HG03064 (cell line): ENCODE measurements around the gene DAB2.
"Not testable (repeated sequence)": the region's sequence is repeated elsewhere in the genome, so short reads cannot be mapped to it uniquely, and the experiment has no call there.

ENCODE experiments used
- ATAC-seq: cut with Tn5 transposase; IDR thresholded peaks from one replicate; pipeline ENCODE4 v1.9.1; 2021; ENCODE audit warnings: low read depth; ENCODE audit not compliant: unreplicated experiment

The DAB2 gene

DNA sequence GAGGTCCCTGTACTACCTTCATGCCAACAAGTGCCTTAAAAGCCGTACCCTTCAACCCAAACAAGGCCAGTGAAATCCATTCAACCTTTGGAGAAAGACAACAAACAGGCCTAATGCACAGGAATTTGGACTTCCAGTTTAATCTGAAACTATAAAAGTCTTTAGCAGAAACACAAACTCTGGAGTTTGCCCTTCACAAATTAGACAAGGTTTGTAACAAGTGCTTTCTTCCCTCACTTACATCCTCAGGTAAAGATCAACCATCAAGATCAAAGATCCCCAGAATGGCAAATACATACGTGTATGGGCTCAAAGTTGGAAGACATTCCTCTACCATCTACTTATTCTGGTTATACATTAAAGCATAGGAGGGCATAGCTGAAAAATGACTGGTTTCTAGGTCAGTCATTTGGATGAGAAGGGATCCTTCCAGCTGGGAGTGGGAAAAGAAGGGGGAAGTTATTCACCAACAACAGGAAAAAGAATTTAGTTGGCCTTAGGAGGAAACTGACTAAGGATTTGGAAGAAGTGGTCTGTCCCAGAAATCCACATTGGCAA lies 2.0 kb downstream of the DAB2 start:
- no peak for ATAC-seq

DNA sequence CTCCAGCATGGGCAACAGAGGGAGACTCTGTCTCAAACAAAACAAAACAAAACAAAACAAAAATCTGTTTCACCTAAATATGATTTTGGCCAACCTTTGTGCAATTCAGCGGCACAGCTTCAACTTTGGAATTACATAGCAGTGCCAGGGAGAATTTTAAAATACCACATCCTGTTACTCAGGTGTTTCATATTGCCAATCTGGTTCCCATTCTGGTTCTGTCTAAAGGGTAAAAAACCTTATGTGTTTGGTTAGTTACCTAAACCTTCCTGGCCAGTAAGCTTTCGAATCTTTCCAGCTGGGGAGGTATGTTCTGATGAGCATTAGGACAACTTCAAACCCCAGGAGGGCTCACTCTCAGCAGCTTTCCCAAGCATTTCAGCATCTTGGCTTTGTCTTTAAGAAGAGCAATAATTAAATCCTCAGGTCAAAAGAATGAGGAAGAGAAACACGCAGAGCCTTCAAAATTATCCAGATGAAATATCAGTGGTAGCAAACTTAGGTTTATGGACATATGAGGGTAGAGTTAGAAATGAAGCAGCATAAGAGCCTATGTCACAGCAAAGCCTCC lies 2.7 kb downstream of the DAB2 start:
- no peak for ATAC-seq

GRCh38 chr5:39420482-39421145 lies 4.2 kb downstream of the DAB2 start:
- ATAC-seq = no peak

DNA sequence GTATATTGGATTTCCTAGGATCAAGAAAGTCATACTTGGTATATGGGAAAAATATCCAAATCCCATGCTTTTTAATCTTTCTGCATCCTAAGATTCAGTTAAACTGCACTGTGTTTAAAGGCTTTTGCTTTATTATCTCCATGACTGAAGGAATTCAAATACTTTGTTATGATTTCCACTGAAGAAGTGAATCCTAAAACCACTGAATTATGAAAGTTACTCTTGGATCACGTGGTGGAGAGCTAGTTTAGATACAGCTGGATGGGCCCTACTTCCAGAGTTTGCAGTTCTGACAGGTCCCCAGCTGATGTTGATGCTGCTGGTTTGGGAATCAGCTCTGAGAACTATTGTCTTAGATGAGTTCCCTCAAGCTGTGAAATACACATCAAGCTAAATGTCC lies 5.0 kb downstream of the DAB2 start:
- no peak for ATAC-seq

GRCh38 chr5:39417979-39418378 lies 6.8 kb downstream of the DAB2 start:
- no peak for ATAC-seq

DNA sequence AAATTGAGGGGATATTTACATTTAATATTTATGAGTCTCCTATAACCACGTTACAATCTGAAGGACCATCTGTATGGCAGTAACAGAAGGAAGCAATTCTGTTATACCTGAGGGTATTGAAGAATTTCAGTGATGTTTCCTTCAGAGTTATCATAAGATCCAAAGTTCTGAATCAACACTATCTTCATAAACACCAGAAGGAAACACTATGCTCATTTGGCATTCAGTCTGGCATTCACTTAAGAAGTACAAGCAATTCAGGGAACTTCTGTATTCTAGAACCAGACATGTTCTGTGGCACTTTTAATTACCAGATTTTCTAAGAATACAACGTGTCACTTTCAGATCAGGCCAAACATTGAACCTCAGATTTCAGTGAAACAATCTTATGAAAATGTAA lies 9.6 kb downstream of the DAB2 start:
- no peak for ATAC-seq

DNA sequence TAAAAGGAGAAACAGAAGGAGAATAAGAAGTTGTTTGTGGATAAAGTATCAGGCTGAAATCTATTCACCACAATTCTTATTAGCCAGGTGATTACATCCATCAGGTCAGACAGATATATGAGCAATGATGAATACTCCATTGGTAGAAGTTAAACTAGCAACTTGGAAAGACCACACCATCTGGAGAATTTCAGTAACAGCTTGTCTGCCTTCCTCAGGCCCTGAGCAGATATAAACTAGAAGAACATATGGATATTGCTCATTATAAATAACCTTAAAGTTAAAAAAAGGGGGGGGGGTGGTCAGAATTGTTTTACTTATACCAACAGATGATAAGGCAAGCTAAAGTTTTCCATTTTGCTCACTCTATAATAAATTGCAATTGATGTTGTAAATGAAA lies 10.4 kb downstream of the DAB2 start:
- ATAC-seq = no peak

GRCh38 chr5:39413771-39414170 lies 11.0 kb downstream of the DAB2 start:
- ATAC-seq = no peak

- no peak for ATAC-seq
Observed at GRCh38 chr5:39412721-39413394, 11.9 kb downstream of the DAB2 start.

GRCh38 chr5:39411985-39412384 lies 12.8 kb downstream of the DAB2 start:
- ATAC-seq = no peak

GRCh38 chr5:39411061-39411460 lies 13.7 kb downstream of the DAB2 start:
- ATAC-seq = no peak

DNA sequence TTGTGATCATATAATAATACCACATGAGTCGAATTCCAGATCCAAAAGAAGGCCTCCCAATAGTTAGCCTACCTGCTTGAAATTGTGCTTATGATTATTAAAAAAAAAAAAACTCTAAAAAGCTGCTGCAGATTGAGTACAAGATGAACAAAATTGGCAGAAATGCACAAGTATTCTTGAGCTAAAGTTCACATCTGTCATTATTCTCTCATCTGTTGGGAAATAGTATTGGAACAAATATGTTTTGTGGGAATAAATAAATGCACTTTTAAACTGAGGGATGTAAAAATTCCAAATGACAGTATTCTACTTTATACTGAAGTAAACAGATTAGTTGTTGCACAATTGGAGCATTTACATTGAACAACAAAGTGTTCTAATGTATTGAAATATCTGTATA lies 15.7 kb downstream of the DAB2 start:
- ATAC-seq = no peak

DNA sequence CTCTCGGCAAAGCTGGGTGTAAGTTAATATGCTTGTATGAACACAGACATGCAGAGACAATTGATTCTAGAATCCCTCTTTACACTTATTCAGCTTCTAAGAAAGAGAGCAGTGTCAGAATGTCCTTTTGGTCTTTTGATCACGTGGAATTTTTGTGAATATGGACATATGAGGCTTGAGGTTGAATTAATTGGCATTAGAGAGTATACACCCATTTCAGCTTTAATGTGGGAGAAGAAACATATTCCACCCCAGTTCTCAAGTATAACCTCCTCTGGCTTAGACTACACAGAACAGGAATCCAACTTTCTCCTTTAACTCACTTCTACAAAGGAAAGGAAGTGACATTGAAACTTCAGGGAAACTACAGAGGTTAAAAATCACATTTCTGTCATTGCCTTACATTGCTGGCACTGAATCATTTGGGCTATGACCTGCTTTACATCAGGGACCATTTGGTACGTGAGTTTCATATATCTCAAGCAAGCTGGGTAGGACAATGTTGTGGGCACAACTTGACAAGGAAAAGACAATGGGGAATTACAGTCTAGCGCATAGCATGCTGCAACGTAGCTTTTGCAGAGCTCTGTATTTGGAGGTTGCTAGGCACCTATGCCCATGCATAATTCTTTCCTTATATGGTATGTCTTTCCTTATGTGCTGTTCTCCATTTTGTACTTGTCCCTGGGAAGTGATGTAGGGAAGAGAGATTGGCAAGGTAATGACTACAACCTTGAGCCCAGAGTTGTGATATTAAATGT lies 19.5 kb downstream of the DAB2 start:
- ATAC-seq = no peak

GRCh38 chr5:39403761-39404160 lies 21.0 kb downstream of the DAB2 start:
- ATAC-seq = not testable (repeated sequence)

GRCh38 chr5:39402140-39402539 lies 22.6 kb downstream of the DAB2 start:
- not testable (repeated sequence) for ATAC-seq

GRCh38 chr5:39400713-39401578 lies 23.8 kb downstream of the DAB2 start:
- no peak for ATAC-seq

GRCh38 chr5:39399135-39400036 lies 25.4 kb downstream of the DAB2 start:
- ATAC-seq = no peak

DNA sequence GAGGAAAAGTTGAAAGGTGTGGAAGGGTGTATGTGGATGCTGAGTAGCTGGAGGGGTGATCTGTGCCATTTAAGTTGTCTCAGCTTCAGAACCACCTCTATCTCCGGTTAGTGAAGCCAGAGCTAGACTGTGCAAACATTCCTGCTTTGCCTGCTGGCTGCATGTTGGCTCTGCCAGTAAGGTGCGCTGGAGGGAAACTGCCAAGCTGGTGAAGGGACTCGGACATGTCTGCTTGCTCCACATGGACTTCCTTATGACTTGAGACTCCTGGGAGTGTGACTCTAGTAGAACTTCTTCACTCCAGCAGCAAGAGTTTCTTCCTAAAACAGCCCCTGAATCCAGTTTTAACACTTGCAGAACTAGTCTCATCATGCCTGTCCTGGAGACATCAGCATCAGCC lies 27.9 kb downstream of the DAB2 start:
- ATAC-seq = no peak

DNA sequence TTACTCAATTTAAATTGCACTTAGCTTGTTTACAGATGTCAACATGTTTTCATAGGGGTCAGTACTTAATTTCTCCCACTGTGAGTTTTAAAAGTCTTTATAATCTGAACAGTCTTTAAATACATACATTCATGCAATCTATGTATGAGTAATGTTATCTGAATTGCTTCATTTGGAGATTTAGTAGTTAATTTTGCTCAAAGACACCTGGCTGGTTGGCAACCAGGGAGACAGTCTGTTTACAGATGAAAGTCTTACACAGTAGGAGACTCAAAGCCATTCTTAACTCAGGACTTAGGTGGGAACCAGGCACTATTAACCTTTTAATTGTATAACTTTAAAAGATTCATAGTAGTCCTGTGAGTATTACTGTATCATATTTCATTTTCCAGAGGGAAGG lies 29.3 kb downstream of the DAB2 start:
- ATAC-seq = no peak
